Loucy (cell line): ENCODE results near the gene ARHGAP26.

ENCODE experiments used
- H2AFZ ChIP-seq: fragments of 200-600 bp; sonication (generic); 2 replicates; pipeline ENCODE4 v1.6.0; 2016; ENCODE audit warnings: antibody characterized with exemption, mild to moderate bottlenecking, low read length, moderate library complexity
- H3F3A ChIP-seq: fragments of 200-600 bp; 2 replicates; pipeline ENCODE4 v1.6.0; 2016; ENCODE audit warnings: antibody characterized with exemption, low read depth, mild to moderate bottlenecking
- H3K27me3 ChIP-seq: fragments of 200-600 bp; sonication (generic); 2 replicates; pipeline ENCODE4 v1.6.1; 2014; ENCODE audit warnings: low read length, mild to moderate bottlenecking; ENCODE audit not compliant: insufficient read depth, poor library complexity, severe bottlenecking
- H3K36me3 ChIP-seq: fragments of 200-600 bp; sonication (generic); 2 replicates; pipeline ENCODE4 v1.6.1; 2016; ENCODE audit warnings: low read length; ENCODE audit not compliant: insufficient read depth
- H3K4me1 ChIP-seq: fragments of 200-600 bp; sonication (generic); 2 replicates; pipeline ENCODE4 v1.5.1; 2014; ENCODE audit warnings: low read length, mild to moderate bottlenecking; ENCODE audit not compliant: insufficient read depth, poor library complexity, severe bottlenecking
- H3K4me2 ChIP-seq: fragments of 200-600 bp; sonication (generic); 2 replicates; pipeline ENCODE4 v1.6.0; 2014; ENCODE audit warnings: antibody characterized with exemption, low read length, low read depth, mild to moderate bottlenecking; ENCODE audit not compliant: poor library complexity, severe bottlenecking
- H3K4me3 ChIP-seq: fragments of 200-600 bp; sonication (generic); 2 replicates; pipeline ENCODE4 v1.5.1; 2014; ENCODE audit warnings: low read length, mild to moderate bottlenecking, mixed read lengths; ENCODE audit not compliant: poor library complexity, severe bottlenecking
- H3K79me2 ChIP-seq: fragments of 200-600 bp; sonication (generic); 2 replicates; pipeline ENCODE4 v1.6.1; 2014; ENCODE audit warnings: low read length; ENCODE audit not compliant: insufficient read depth
- H3K9ac ChIP-seq: fragments of 200-600 bp; sonication (generic); 2 replicates; pipeline ENCODE4 v1.6.0; 2014; ENCODE audit warnings: mild to moderate bottlenecking, low read depth, low read length, moderate library complexity; ENCODE audit not compliant: poor library complexity, severe bottlenecking
- H3K9me2 ChIP-seq: fragments of 200-600 bp; sonication (generic); replicated peaks from 2 replicates; pipeline ENCODE4 v1.6.1; 2016; ENCODE audit warnings: low read depth, low read length, mixed read lengths
- H3K9me3 ChIP-seq: fragments of 200-600 bp; sonication (generic); 2 replicates; pipeline ENCODE4 v1.6.1; 2014; ENCODE audit warnings: mild to moderate bottlenecking, antibody characterized with exemption, low read length, low read depth; ENCODE audit not compliant: insufficient read depth
- H4K20me1 ChIP-seq: fragments of 200-600 bp; sonication (generic); 2 replicates; pipeline ENCODE4 v1.6.0; 2014; ENCODE audit warnings: antibody characterized with exemption, low read length, mild to moderate bottlenecking; ENCODE audit not compliant: insufficient read depth, poor library complexity, severe bottlenecking
- CTCF ChIP-seq: fragments of 200-600 bp; sonication (generic); conservative IDR thresholded peaks from 2 replicates; pipeline ENCODE4 v1.5.1; 2014; ENCODE audit warnings: mild to moderate bottlenecking, antibody characterized with exemption, low read length
- EZH2phosphoT487 ChIP-seq: fragments of 200-600 bp; IDR thresholded peaks from 2 replicates; pipeline ENCODE4 v1.6.1; 2018; ENCODE audit warnings: antibody characterized with exemption, mild to moderate bottlenecking, moderate library complexity, borderline replicate concordance

Gene ARHGAP26

GRCh38 chr5:143071927-143072326 lies 301.8 kb downstream of the ARHGAP26 start:
- no peak overlapping the region for H3K4me3 ChIP-seq
- peaks cover 7% of the 10 kb centered on the region; the same call in 1 of the 2 replicates for H3K36me3 ChIP-seq
- H3K9me3 ChIP-seq: no peaks in the 10 kb centered on the region
- H3K9ac ChIP-seq: no peak overlapping the region
- no peaks in the 10 kb centered on the region for H4K20me1 ChIP-seq
- no peaks in the 10 kb centered on the region for H3K4me1 ChIP-seq
- H3F3A ChIP-seq: no peaks in the 10 kb centered on the region
- no peaks in the 10 kb centered on the region for H3K9me2 ChIP-seq
- TF ChIP-seq EZH2phosphoT487 (no peak), CTCF (no peak)
- no peaks in the 10 kb centered on the region for H3K27me3 ChIP-seq
- no peak overlapping the region for H2AFZ ChIP-seq
- H3K79me2 ChIP-seq: no peaks in the 10 kb centered on the region
- no peak overlapping the region for H3K4me2 ChIP-seq

GRCh38 chr5:143072734-143073133 lies 302.6 kb downstream of the ARHGAP26 start:
- Histone ChIP-seq H2AFZ (no peak overlapping the region), H3K4me2 (no peak overlapping the region), H4K20me1 (no peaks in the 10 kb centered on the region), H3K79me2 (no peaks in the 10 kb centered on the region), H3K36me3 (peaks cover 7% of the 10 kb centered on the region; the same call in 1 of the 2 replicates), H3K9ac (no peak overlapping the region), H3K9me2 (no peaks in the 10 kb centered on the region), H3K27me3 (no peaks in the 10 kb centered on the region), H3F3A (no peaks in the 10 kb centered on the region), H3K9me3 (no peaks in the 10 kb centered on the region), H3K4me3 (no peak overlapping the region), H3K4me1 (no peaks in the 10 kb centered on the region)
- TF ChIP-seq CTCF (no peak), EZH2phosphoT487 (no peak)

- Histone ChIP-seq H3K36me3 (peaks cover under 1% of the 10 kb centered on the region; the same call in 1 of the 2 replicates), H3K27me3 (no peaks in the 10 kb centered on the region), H3K9ac (no peak overlapping the region), H4K20me1 (no peaks in the 10 kb centered on the region), H3K4me2 (no peak overlapping the region), H3K4me1 (no peaks in the 10 kb centered on the region), H2AFZ (no peak overlapping the region), H3K9me2 (no peaks in the 10 kb centered on the region), H3F3A (no peaks in the 10 kb centered on the region), H3K4me3 (no peak overlapping the region), H3K79me2 (no peaks in the 10 kb centered on the region), H3K9me3 (no peaks in the 10 kb centered on the region)
- TF ChIP-seq EZH2phosphoT487: no peak
Measured at GRCh38 chr5:143073766-143074165, 303.6 kb downstream of the ARHGAP26 start.

- TF ChIP-seq EZH2phosphoT487: no peak
- no peak for TF ChIP-seq CTCF
- Histone ChIP-seq H3K4me3 (no peak overlapping the region), H2AFZ (no peak overlapping the region), H3K9ac (no peak overlapping the region), H3K4me2 (no peak overlapping the region), H3K36me3 (no peaks in the 10 kb centered on the region), H3K9me2 (no peaks in the 10 kb centered on the region), H3K4me1 (no peaks in the 10 kb centered on the region), H3K79me2 (no peaks in the 10 kb centered on the region), H3K27me3 (no peaks in the 10 kb centered on the region), H3F3A (no peaks in the 10 kb centered on the region), H4K20me1 (no peaks in the 10 kb centered on the region), H3K9me3 (no peaks in the 10 kb centered on the region)
Measured at GRCh38 chr5:143074414-143074996, 304.3 kb downstream of the ARHGAP26 start.
